Psoas muscle (tissue), 8 donors: ENCODE data around the gene G6PC3. TPM values are rescaled to one million over a fixed set of nuclear protein-coding genes. Genes with fewer than 3 reads are reported as not detected.

Experiments used
- ATAC-seq, 4 donors: fragments of 200-7000 bp; cut with Tn5 transposase; one replicate each; pipeline ENCODE4 v1.9.1; 2020; ENCODE audit warnings: moderate library complexity in 3 of 4, mild to moderate bottlenecking in 2 of 4
- DNase-seq, 2 donors: peaks; one replicate each; pipeline ENCODE4 v3.0.0-alpha.2; 2020
- H3K27ac ChIP-seq: fragments of 200-600 bp; one replicate; pipeline ENCODE4 v1.8.0; 2022
- H3K27me3 ChIP-seq, 3 donors: fragments of 200-600 bp in 1 of 3; one replicate each; pipeline versions ENCODE4 v1.6.1 to v1.8.0; 2013 to 2022; ENCODE audit warnings: low read length in 2 of 3, mild to moderate bottlenecking in 2 of 3, moderate library complexity in 1 of 3; ENCODE audit not compliant: insufficient read depth in 3 of 3
- H3K36me3 ChIP-seq, 2 donors: fragments of 200-600 bp in 1 of 2; one replicate each; pipeline versions ENCODE4 v1.6.1 to v1.8.0; 2013 to 2022; ENCODE audit warnings: low read depth in 1 of 2, mild to moderate bottlenecking in 1 of 2, moderate library complexity in 1 of 2; ENCODE audit not compliant: insufficient read depth in 1 of 2
- H3K4me1 ChIP-seq: fragments of 200-600 bp; one replicate; pipeline ENCODE4 v1.8.0; 2022
- H3K4me3 ChIP-seq: fragments of 200-600 bp; one replicate; pipeline ENCODE4 v1.8.0; 2022; ENCODE audit warnings: mild to moderate bottlenecking
- H3K9me3 ChIP-seq: fragments of 200-600 bp; one replicate; pipeline ENCODE4 v1.8.0; 2022
- CTCF ChIP-seq: fragments of 200-600 bp; IDR thresholded peaks from one replicate; pipeline ENCODE4 v1.8.0; 2022; ENCODE audit warnings: antibody characterized with exemption
- WGBS, 3 donors: extraction: QIAGEN DNeasy Blood & Tissue Kit; methylation state at CpG; one replicate each; pipeline versions ENCODE4 v1.1.6 to v1.1.7; 2013; 5-methylcytosine and 5-hydroxymethylcytosine counted together
- intact Hi-C, 2 donors: fragments of 100-400 bp; cut with DNase I; formaldehyde crosslinking; loops; one replicate each; pipeline versions ENCODE4 v1.11.0 to v1.14.2; 2022
- polyA plus RNA-seq, 3 donors: library from polyadenylated mRNA; stranded (reverse); fragments of 200-250 nt; gene quantifications; one replicate each; pipeline ENCODE4 v1.2.3, GENCODE V29; 2013
- total RNA-seq, 4 donors: library from RNA; stranded (reverse); fragmentation: NEBNext Ultra II Directional in 2 of 4; extraction: Animal tissue kit (Norgen Biotek cat#: 25700) in 2 of 4; gene quantifications; one replicate each; pipeline versions ENCODE4 v1.2.1 to v1.2.4, GENCODE V29; 2021 to 2023
- donor health status: healthy with polysubstance abuse.
- donor health status: DM: no; HTN: no; CAD: no; lungs with moderate emphysema.
- donor health status: Bipolar disorder and iron deficiency.
- donor health status: healthy.
- donor health status: DM: yes; HTN: yes; CAD: no.
- donor health status: DM: no; HTN: no; CAD: no.
- donor health status: DM: no; HTN: no; CAD: no.
- donor health status: DM: yes; HTN: yes; CAD: no.

Gene G6PC3
- total and polyA plus RNA-seq, 7 donors, result 27.7 to 72.9 (median 43.3) TPM

- no peak overlapping the region for H3K27ac ChIP-seq
Observed at GRCh38 chr17:44075598-44076293, 5.2 kb downstream of the G6PC3 start.

GRCh38 chr17:44076716-44077594, 6.4 kb downstream of the G6PC3 start:
- 67 to 70% (median 68%) methylated on average over 6 of the region's 6 CpGs for WGBS, 3 donors
- no peak for ATAC-seq
- intact Hi-C loops, result no loop called here

More at GRCh38 chr17:44075598-44076293, 5.2 kb downstream of the G6PC3 start:
- Histone ChIP-seq H3K4me1 (peaks cover 13% of the 10 kb centered on the region), H3K27me3 (no peaks in the 10 kb centered on the region), H3K4me3 (no peak overlapping the region), H3K9me3 (no peaks in the 10 kb centered on the region), H3K36me3 (peaks cover 0 to 67% of the 10 kb centered on the region in 2 donors)
- 68 to 83% (median 69%) methylated on average over 9 to 10 of the region's 10 CpGs for WGBS, 3 donors
- intact Hi-C loops, result no loop called here
- DNase-seq (no peak), ATAC-seq (no peak)
- TF ChIP-seq CTCF, result no peak

GRCh38 chr17:44077595-44077909, 7.0 kb downstream of the G6PC3 start:
- Histone ChIP-seq H3K36me3 (peaks cover 4 to 85% of the 10 kb centered on the region in 2 donors), H3K4me1 (no peaks in the 10 kb centered on the region), H3K4me3 (no peak overlapping the region), H3K27ac (no peak overlapping the region), H3K9me3 (no peaks in the 10 kb centered on the region), H3K27me3 (no peaks in the 10 kb centered on the region)
- TF ChIP-seq CTCF, result no peak
- intact Hi-C loops, result no loop called here
- WGBS, 3 donors, result 61 to 66% (median 61%) methylated on average over 3 to 4 of the region's 4 CpGs
- no peak for ATAC-seq
- no peak for DNase-seq

More at GRCh38 chr17:44076716-44077594, 6.4 kb downstream of the G6PC3 start:
- TF ChIP-seq CTCF, result no peak
- no peak overlapping the region for H3K27ac ChIP-seq
- H3K9me3 ChIP-seq, result no peaks in the 10 kb centered on the region
- H3K27me3 ChIP-seq, result no peaks in the 10 kb centered on the region
- no peak for DNase-seq
- H3K4me1 ChIP-seq, result peaks cover 4% of the 10 kb centered on the region
- peaks cover 0 to 79% of the 10 kb centered on the region in 2 donors for H3K36me3 ChIP-seq
- no peak overlapping the region for H3K4me3 ChIP-seq

GRCh38 chr17:44078412-44078811, 7.9 kb downstream of the G6PC3 start:
- 83 to 88% (median 87%) methylated on average over 17 to 19 of the region's 19 CpGs for WGBS, 3 donors
- intact Hi-C loops, result no loop called here
- H3K4me3 ChIP-seq, result no peak overlapping the region
- H3K9me3 ChIP-seq, result no peaks in the 10 kb centered on the region
- H3K4me1 ChIP-seq, result no peaks in the 10 kb centered on the region
- ATAC-seq (no peak), DNase-seq (no peak)
- no peaks in the 10 kb centered on the region for H3K27me3 ChIP-seq
- H3K36me3 ChIP-seq, result peaks cover 5 to 94% of the 10 kb centered on the region in 2 donors
- TF ChIP-seq CTCF, result no peak
- no peak overlapping the region for H3K27ac ChIP-seq
